Pulmonary artery endothelial cell (primary cell): ENCODE results near the gene TAL1. TPM values are rescaled to one million over a fixed set of nuclear protein-coding genes. Genes with fewer than 3 reads are reported as not detected.

Experiments
- DNase-seq: peaks from one replicate; pipeline ENCODE4 v3.0.0-alpha.2; 2011; ENCODE audit warnings: low read depth, low spot score
- total RNA-seq: library from RNA; depleted of rRNA; stranded (reverse); fragments of >200 nt; gene quantifications from 2 replicates; pipeline ENCODE4 v1.2.3, GENCODE V29; 2014

Gene TAL1
- total RNA-seq, 1 donor from 2014 or later: 37.9 TPM

GRCh38 chr1:47188791-47189785 is 42.9 kb downstream of the TAL1 start:
- DNase-seq: no peak

- DNase-seq: no peak
Observed at GRCh38 chr1:47187926-47188250, 44.1 kb downstream of the TAL1 start.

GRCh38 chr1:47187231-47187925 is 44.6 kb downstream of the TAL1 start:
- no peak for DNase-seq

- DNase-seq: no peak
Observed at GRCh38 chr1:47186267-47187185, 45.5 kb downstream of the TAL1 start.

- DNase-seq: no peak
Observed at GRCh38 chr1:47184822-47185677, 47.0 kb downstream of the TAL1 start.

- no peak for DNase-seq
Observed at GRCh38 chr1:47184090-47184821, 47.8 kb downstream of the TAL1 start.

- DNase-seq: no peak
Observed at GRCh38 chr1:47183308-47184089, 48.5 kb downstream of the TAL1 start.

- no peak for DNase-seq
Observed at GRCh38 chr1:47182676-47183235, 49.3 kb downstream of the TAL1 start.

GRCh38 chr1:47181955-47182675 is 49.9 kb downstream of the TAL1 start:
- DNase-seq: no peak

- DNase-seq: no peak
Observed at GRCh38 chr1:47181095-47181954, 50.7 kb downstream of the TAL1 start.

- no peak for DNase-seq
Observed at GRCh38 chr1:47180603-47181094, 51.4 kb downstream of the TAL1 start.

GRCh38 chr1:47179988-47180563 is 51.9 kb downstream of the TAL1 start:
- DNase-seq: no peak

- peak; percentile 78 for DNase-seq
Observed at GRCh38 chr1:47179017-47179987, 52.7 kb downstream of the TAL1 start.

- DNase-seq: no peak
Observed at GRCh38 chr1:47178654-47179016, 53.4 kb downstream of the TAL1 start.

- no peak for DNase-seq
Observed at GRCh38 chr1:47178020-47178419, 54.0 kb downstream of the TAL1 start.
